Measurements from ENCODE around the gene EPHB3. TPM values are rescaled to one million over a fixed set of nuclear protein-coding genes. Genes with fewer than 3 reads are reported as not detected.
"Not testable (repeated sequence)": the region's sequence is repeated elsewhere in the genome, so short reads cannot be mapped to it uniquely, and the experiment has no call there.

The EPHB3 gene
- total RNA-seq, 1 donor from 2014 or later, result 7.8 TPM

DNA sequence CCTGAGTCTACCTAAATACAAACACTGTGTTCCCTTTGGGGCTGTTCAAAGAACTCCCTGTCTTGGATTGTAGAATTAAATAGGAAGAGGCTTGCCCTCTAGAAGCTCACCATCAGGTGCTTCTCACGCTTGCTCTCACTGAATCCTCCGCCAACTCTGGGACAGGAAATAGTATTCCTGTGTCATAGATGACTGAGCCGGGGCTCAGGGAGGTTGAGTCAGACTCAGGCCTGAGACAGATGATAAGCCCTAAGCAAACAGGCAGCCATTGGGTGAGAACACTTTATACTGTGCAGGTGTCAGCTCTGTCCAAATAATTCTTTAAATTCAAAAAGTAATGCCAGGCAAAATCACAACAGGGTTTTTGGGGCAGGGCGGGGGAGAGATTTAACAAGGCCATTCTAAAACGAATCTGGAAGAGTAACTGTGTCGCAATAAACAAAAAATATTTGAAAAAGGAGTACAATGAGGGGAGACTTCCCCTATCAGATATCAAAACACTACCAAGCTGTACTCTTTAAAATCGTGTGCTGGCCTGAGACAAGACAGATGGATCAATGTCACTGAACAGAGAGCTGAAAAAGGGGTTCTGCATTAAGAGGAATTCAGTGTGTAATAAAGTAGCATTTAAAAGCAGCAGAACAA lies 59.0 kb downstream of the EPHB3 start:
- DNase-seq (no peak), ATAC-seq (no peak)
- Histone ChIP-seq H3K27me3 (no peaks in the 10 kb centered on the region), H3K27ac (no peak overlapping the region), H3K36me3 (no peaks in the 10 kb centered on the region), H3K4me1 (peaks cover 9% of the 10 kb centered on the region), H3K4me3 (no peak overlapping the region), H3K9me3 (no peaks in the 10 kb centered on the region)
- TF ChIP-seq, protein P1, sequence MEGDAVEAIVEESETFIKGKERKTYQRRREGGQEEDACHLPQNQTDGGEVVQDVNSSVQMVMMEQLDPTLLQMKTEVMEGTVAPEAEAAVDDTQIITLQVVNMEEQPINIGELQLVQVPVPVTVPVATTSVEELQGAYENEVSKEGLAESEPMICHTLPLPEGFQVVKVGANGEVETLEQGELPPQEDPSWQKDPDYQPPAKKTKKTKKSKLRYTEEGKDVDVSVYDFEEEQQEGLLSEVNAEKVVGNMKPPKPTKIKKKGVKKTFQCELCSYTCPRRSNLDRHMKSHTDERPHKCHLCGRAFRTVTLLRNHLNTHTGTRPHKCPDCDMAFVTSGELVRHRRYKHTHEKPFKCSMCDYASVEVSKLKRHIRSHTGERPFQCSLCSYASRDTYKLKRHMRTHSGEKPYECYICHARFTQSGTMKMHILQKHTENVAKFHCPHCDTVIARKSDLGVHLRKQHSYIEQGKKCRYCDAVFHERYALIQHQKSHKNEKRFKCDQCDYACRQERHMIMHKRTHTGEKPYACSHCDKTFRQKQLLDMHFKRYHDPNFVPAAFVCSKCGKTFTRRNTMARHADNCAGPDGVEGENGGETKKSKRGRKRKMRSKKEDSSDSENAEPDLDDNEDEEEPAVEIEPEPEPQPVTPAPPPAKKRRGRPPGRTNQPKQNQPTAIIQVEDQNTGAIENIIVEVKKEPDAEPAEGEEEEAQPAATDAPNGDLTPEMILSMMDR (IDR thresholded peaks at IDR 0.05), result no peak
- intact Hi-C loops (cut with DNase I), result no loop called here

DNA sequence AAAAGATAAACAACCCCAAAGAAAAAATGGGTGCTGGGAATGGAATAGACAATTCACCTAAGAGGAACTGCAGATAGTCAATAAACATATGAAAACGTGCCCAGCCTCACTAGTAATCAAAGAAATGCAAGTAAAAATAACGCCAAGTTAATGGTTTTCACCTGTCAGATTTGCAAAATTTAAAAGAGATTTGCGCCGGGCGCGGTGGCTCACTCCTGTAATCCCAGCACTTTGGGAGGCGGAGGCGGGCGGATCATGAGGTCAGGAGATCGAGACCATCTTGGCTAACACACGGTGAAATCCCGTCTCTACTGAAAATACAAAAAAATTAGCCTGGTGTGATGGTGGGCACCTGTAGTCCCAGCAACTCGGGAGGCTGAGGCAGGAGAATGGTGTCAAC lies 60.6 kb downstream of the EPHB3 start:
- intact Hi-C loops (cut with DNase I), result not testable (repeated sequence)

DNA sequence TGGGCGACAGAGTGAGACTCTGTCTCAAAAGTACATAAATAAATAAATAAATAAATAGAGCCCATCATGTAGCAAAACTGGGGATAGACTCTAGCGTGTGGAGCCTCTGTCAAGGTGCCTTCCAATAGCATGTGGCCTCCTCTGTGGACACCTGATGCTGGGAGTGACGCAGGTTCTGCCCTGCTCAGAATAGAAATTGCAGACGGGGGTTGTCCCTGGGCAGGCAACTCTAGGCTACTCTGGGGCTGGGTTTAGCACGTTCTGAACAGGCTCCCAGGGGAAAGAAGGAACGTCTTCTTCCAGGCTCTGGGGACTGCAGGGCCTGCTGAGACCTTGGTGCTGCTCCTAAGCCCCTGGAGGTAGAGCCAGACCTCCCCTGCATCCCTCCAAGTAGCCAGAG lies 65.3 kb downstream of the EPHB3 start:
- H3K27ac ChIP-seq, result no peak overlapping the region
- TF ChIP-seq, protein P1 (IDR thresholded peaks at IDR 0.05), result no peak
- no peak for DNase-seq
- H3K4me1 ChIP-seq, result no peaks in the 10 kb centered on the region
- no peaks in the 10 kb centered on the region for H3K36me3 ChIP-seq
- ATAC-seq, result no peak
- intact Hi-C loops (cut with DNase I), result no loop called here
- no peaks in the 10 kb centered on the region for H3K27me3 ChIP-seq
- no peak overlapping the region for H3K4me3 ChIP-seq
- no peaks in the 10 kb centered on the region for H3K9me3 ChIP-seq

More for the DNA sequence above, 60.6 kb downstream of the EPHB3 start:
- not testable (repeated sequence) for ATAC-seq, H3K27me3 ChIP-seq, H3K9me3 ChIP-seq, H3K27ac ChIP-seq, H3K4me1 ChIP-seq, H3K36me3 ChIP-seq, DNase-seq, H3K4me3 ChIP-seq

DNA sequence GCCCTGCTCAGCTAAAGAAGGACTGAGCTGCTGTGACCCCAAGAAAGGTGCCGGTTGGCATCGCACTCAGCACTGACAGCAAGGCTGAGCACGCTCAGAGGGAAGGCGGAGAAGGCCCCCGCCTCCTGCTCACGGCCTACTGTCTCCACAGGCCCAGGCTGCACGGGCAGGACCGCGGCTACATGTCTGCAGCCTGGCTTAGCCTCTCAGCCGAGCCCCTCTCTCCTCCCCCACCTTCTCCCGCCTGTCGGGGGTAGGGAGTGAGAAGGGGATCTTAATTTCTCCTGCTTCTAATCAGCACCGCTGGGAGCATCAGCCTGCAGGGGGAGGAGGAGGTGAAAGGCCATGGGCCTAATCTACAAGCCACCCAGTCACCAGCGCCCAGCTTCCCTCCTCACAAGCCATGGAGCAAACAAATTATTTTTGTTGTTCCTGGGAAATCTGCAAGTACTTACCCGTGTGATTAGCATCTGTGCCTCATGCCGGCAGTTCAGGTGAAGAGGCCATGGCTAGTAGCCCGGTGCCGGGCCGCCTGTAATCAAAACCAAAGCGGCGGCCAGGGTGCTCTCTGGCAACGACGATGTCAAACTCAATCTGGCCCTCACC lies 68.1 kb downstream of the EPHB3 start:
- TF ChIP-seq, protein P1 (IDR thresholded peaks at IDR 0.05), result no peak
- intact Hi-C loops (cut with DNase I), result no loop called here
- DNase-seq (no peak), ATAC-seq (no peak)
- Histone ChIP-seq H3K27ac (no peak overlapping the region), H3K36me3 (no peaks in the 10 kb centered on the region), H3K4me3 (no peak overlapping the region), H3K9me3 (no peaks in the 10 kb centered on the region), H3K4me1 (no peaks in the 10 kb centered on the region), H3K27me3 (no peaks in the 10 kb centered on the region)

DNA sequence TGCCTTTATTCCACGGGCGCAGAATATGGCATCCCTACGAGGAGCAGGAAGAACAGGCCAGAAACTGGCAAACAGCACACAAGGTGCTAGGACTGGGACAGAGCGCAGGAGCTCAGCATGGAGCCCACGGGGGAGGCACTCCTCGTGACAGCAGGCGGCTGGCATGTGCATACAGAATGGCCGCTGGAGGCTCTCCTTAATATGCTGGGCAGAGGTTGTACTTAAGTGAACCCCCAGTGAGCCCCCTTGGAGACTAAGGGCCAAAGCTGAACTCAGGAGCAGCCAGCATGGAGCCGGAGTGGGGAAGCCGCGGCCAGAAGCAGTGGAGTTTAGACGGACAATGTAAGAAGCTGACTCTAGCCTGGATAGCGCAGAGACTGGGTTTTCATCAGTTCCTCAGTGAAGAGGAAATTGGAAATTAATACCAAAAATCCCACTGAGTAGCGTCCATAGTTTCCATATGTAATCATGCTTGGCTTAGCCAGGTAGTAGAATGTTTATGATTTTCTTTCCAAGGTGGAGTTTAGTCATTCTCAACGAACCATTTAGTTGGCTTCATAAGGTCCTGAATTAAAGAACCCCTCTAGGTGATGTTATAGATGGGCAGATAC lies 69.4 kb downstream of the EPHB3 start:
- Histone ChIP-seq H3K27ac (no peak overlapping the region), H3K9me3 (no peaks in the 10 kb centered on the region), H3K27me3 (no peaks in the 10 kb centered on the region), H3K4me3 (no peak overlapping the region), H3K4me1 (no peaks in the 10 kb centered on the region), H3K36me3 (no peaks in the 10 kb centered on the region)
- intact Hi-C loops (cut with DNase I), result no loop called here
- DNase-seq, result no peak
- TF ChIP-seq, protein P1 (IDR thresholded peaks at IDR 0.05), result no peak
- no peak for ATAC-seq

DNA sequence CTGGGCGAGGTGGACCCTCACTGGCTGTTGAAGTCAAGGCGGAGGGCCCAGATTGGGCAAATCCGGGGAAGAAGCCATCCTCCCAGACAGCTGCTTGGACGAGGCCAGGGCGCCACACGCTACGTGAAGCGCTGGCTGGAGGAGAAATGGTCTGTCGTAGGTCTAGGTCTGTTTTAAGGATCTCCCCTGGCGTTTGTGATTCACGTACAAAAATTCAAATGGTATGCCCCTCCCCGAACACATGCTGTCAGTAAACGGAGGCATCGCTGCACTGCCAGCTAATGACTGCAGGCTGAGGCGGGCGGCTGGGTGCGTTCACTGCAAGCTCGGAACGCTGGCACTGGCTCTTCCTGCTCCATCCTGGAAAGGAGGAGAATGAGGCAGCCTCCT lies 69.9 kb downstream of the EPHB3 start:
- TF ChIP-seq, protein P1 (IDR thresholded peaks at IDR 0.05), result no peak
- no peak for ATAC-seq
- Histone ChIP-seq H3K36me3 (no peaks in the 10 kb centered on the region), H3K4me1 (no peaks in the 10 kb centered on the region), H3K9me3 (no peaks in the 10 kb centered on the region), H3K27ac (no peak overlapping the region), H3K27me3 (no peaks in the 10 kb centered on the region), H3K4me3 (no peak overlapping the region)
- peak; percentile 47 for DNase-seq
- intact Hi-C loops (cut with DNase I), result no loop called here
